CD4-positive, alpha-beta T cell treated with Interleukin-2 at 100 ng/mL for 4 hours (primary cell): ENCODE measurements around the gene TDRD9.
A peak's percentile ranks its signal among the peaks of the same experiment; 100 is the strongest.

Source experiments
- DNase-seq: peaks from one replicate; pipeline ENCODE4 v3.0.0-alpha.2; 2020; ENCODE audit warnings: low spot score

Gene TDRD9

DNA sequence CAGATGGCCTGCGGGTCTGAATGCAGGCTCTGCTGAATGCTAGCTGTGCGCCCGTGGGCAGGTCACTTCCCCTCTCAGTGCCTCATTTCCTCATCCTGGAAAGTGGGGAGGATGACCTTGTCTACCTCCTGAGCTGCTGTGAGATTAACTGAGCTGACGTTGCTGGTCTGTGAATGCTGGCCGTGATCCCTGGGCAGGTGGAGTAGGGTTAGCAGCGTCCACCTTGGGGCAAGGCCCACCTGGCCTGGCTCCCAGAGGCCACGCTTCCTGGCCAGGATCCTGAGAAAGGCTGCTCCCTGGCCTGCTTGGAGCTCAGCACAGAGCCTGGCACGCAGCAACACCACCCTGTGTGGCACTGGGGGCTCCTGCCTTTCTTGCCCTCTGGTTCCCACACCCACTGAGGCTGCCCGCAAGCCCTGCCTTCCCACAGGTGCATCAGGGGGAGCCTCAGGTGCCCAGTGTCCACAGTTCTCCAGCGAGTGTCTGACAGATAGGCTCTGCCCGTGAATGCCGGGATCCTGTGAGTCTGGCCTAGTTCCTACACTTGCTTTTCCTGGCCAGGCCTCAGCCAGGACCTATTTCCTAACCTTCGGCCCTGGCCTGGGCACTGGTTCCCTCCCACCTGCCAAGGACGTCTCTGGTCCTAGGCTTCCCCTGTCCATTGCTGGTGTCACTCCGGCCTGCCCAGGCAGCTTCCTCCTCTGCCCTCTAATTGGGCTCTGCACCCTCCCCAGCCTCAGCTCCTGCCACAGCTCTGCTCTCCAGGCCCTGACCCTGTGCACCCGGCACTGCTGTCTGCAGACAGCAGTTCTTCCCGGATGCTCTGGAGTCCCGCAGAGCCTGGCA, 37.2 kb upstream of the TDRD9 start:
- no peak for DNase-seq

DNA sequence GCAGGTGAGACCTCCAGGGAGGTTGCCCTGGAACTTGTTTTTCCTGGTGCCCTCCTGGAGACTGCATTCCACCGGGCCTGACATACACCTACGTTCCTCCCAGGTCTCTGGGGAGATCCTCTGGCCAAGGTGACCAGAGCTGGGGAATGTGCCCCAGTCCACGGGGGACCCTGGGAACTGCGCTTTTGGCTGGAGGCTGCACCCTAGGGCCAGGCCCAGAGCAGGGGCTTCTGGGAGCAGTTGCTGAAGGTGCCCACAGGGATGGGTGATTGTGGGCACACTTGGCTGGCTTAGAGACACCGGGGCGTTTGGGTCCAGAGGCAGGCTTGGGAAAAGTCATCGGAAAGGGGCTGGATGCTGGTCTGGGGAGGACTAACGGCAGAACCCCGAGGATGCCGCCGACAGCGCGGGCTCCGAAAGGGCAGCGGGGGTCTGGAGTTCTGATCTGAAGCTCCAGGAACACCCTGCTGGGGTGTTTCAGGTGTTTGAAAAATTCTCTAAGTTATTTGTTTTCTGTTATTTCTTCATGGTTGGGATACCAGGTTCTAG, 36.5 kb upstream of the TDRD9 start:
- no peak for DNase-seq

DNA sequence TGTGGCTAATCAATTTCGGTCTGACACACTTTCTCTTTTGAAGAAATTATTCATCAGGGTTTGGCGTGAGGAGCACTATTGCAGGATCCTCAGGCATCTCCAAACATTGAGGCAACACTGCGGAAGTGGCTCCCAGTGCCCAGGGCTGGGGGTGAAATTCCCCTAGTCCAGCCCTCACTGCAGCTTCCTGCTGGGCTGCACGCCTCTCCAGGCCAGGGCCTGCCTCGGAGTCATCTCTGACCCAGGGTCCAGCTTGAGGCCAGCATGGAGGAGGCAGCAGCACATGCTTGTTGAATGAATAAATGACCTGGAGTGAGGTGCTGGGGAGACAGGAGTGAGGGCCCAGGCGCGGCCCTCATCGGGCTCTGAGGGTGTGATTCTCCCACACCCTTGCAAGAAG, 36.0 kb upstream of the TDRD9 start:
- DNase-seq = no peak

DNA sequence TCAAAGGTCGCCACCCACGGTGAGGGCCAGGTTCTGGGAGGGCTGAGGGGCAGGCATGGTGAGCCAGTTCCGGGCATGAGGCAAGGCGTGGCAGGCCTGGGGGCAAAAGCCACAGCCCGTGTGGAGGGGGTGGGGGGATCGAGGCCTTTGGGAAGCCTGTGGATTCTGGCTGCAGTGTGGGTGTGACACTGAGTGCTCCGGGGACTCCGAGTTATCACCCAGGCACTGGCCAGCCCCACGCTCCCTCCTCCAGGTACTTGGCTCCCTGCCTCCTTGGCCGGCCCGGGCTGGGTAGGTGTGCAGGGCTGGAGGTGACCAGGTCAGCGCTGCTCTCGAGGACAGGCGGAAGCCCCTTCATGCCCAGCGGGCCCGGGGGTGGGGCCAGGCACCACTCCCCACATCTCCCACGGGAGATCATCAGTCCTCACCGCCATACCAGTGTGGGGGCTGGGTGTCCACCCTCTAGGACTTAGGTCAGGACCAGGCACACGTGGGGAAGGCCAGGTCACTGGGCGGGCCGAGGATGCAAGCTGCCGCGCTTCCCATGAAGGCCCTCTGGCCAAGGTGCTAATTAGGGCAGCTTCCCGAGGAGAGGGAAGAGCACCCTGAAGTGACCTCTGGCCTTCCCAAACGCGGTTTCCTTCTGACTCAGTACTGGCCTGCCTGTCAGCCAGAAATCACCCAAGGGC, 34.1 kb upstream of the TDRD9 start:
- no peak for DNase-seq

DNA sequence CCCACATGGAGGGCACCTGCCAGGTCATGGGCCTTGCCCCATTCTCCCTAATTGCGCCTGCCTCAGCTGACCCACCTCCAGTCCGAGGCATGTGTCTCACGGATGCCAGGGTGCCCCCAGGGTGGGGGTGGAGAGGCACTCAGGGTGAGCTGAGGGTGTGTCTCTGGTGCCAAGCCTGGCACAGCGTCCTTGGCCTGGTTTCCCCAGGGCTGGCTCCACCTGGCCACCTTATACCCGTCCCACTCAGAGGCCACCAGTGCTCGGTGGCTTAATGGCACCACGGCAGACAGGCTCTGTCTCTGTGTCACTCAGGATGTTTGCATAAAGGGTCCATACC, 33.6 kb upstream of the TDRD9 start:
- no peak for DNase-seq

DNA sequence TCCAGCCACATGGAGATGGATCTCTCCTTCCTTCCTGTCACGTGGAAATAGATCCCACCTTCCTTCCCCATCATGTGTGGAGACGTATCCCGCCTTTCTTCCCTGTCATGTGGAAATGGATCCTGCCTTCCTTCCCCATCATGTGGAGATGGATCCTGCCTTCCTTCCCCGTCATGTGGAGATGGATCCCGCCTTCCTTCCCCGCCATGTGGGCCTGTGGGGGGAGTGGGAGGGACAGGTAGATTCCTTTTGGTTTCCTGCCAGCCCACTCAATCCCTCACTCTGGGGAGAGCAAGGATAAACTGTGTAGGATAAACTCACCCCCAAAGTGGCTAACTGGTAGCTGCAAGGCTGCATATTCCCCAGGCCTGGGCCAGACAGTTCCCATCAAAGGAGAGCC, 31.7 kb upstream of the TDRD9 start:
- no peak for DNase-seq

DNA sequence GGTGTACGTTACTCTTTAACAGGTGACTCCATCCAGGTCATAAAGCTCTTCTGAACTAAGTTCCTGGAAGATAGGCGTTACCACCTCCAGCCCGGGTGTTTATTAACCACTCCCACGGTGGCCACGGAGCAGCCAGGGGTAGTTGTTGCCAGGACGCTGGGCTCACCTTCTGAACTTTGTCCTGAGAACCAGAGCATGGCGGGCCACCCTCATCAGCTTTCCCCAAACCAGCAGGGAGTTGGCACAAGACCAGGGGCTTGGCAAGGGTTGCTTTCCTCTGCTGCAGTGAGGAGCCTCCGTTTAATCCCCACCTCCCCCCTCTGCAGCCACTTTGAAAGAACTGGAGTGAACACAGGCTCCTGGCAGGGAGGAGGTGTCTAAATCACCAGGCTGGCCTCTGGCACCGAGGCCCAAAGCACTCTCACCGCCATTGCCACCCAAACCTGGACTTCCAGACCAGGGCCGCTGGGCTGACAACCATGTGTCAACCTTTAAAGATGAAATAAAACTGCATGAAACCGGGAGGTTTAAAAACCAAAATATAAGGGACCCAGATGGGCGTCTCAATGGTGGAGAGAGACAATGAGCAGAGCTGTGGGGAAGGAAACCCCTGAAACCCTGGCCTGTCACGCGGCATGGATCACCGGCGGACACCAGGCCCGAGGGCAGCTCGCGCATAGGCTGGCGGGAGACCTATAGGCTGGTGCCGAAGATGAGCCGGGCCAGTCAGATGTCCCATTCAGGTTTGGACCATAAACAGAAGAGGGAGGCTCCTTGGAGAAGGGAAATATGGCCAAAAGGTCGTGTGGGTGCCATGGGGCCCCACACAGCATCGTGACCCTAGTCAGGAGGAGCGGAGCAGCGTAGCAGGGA, 30.9 kb upstream of the TDRD9 start:
- no peak for DNase-seq

DNA sequence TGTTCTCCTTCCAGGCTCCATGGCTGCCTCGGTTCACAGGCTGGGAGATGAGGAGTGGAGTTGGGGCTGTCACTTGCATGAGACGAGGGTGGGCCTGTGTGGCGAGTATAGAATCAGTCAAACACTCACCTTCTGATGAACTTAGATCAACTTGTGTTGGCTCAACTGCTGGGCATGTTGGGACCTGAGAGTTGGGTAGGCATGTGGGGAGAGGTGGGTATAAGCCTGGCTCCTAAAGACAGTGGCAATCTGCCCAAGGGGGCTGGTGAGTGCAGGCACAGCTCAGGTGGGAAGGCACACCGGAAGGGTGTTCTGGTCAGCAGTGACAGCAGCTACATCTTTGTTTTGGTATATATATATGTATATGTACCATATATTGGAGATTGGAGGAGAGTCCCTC, 30.1 kb upstream of the TDRD9 start:
- DNase-seq = no peak

DNA sequence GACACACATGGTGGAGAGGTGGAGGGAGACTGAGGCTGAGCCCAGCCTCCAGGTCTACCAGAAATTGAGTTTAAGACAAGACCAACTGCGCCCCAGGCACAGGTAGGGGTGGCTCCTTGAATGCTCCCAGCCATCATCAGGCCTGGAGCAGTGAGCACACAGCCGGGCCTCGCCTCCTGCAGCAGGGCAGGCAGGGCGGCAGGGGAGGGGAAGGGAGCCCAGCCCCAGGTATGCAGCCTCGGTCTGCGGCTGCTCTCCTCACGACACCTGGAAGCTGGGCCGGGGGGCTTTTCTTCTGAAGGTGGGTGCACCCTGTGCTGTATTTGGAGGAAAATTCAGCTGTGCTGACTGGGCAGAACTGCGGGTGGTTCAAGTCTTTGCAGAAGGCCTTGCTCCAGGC, 29.5 kb upstream of the TDRD9 start:
- DNase-seq = no peak

DNA sequence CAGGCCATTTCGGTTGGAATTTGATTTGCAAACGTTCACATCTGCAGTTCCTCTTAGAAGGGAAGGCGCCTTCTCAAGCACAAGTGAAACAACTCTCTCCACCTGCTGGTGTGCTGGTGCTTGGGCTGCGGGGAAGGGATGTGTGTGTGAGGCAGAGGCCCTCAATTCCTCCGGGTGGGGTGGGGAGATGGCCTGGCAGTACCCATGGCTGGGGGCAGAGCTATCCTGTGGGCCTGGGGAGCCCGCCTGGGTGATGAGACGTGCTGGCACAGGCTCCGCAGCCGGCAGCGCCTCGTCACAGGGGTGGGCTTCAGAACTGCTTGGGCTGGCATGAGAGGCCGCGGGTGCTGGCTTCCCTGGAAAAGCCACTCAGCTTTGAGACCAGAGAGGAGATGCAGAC, 28.9 kb upstream of the TDRD9 start:
- DNase-seq = no peak

DNA sequence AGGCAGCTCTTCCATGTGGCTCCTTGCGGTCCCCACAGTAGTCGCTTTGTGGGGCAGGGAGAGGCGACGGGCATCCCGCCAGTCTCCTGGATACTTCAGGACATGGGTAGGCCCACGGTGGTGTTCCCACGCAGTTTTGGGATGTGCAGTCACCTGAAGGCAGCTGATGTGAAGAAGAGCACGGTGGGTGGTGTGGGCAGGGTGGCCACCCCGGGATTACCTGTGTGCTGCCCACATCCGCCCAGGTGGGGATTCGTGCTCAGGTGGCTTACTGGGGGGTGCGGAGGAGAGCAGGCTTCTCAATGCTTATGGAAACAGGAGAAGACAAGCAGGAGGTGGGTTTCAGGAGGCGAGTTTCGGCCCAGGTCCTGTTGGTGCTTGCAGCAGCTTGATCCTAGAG, 28.4 kb upstream of the TDRD9 start:
- no peak for DNase-seq

DNA sequence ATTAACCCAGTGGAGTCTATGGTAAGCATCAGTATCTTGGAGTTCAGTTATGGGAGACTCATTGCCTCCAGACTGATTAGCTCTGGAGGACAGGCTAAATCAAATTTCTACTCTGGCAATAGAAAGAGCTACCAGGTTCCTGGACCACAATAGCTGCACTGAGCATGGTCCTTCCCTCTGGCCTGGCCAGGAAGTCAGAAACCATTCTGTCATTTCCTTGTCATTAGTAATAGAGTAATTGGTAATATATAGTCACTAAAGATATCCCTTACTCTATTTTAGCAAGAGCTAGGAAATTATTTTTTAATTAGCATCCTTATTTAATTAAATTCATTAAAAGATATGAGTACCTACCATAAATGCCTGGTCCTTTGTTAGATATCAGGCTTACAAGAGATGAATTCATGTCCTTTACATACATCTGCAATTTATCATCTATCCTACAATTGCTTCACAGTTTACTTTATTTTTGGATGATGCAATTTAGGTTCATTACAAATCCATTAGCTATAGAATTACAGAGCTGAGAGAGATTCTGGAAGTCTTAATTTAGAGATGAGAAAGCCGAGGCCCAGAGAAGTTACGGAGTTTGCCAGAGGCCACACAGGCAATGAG, 23.7 kb upstream of the TDRD9 start:
- no peak for DNase-seq

DNA sequence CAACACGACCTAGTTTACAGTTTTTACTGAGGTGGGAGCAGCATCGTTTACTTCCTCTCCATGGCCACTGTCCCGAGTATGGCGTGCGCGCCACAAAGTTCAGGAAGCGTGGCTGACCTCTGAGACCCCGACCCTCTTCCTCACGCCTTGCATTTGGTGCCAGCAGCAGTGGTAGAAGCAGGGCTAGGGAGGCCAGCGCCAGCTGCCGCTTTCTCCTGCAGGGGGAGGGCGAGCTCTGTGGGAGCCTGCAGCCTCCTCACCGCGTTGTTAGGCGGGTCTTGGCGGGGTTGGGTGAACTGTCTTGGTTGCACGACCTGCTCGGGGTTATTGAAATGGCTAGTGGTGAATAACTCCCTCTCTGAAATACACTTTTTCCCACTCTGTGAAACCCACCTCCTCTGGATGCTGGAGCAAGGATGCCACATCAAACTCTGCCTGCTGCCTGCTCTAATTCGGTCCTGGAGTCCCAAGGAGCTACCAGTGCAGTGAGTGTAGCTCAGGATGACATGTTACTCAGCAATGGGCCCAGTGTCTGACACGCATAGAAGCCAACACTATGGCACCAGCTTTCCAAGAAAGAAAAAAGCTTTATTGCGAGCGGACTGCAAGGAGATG, 22.3 kb upstream of the TDRD9 start:
- DNase-seq = peak; percentile 1

DNA sequence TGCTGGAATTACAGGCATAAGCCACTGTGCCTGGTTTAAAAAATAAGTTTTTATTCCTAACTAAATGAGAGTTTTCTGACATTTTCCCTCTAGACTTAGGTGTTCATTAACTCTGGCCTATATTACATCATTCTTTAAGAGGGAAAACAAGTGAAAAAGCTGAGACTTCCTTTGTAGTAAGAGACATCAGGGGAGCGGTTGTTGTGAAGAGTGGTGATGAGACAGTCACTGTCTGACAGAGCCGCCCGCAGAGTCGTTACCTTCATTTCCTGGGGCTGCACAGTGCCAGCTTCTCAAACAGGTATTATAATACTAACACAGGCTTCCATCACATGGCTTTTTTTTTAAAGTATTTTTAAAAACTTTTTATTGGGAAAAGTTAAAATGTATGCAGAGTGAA, 19.7 kb upstream of the TDRD9 start:
- peak; percentile 42 for DNase-seq

DNA sequence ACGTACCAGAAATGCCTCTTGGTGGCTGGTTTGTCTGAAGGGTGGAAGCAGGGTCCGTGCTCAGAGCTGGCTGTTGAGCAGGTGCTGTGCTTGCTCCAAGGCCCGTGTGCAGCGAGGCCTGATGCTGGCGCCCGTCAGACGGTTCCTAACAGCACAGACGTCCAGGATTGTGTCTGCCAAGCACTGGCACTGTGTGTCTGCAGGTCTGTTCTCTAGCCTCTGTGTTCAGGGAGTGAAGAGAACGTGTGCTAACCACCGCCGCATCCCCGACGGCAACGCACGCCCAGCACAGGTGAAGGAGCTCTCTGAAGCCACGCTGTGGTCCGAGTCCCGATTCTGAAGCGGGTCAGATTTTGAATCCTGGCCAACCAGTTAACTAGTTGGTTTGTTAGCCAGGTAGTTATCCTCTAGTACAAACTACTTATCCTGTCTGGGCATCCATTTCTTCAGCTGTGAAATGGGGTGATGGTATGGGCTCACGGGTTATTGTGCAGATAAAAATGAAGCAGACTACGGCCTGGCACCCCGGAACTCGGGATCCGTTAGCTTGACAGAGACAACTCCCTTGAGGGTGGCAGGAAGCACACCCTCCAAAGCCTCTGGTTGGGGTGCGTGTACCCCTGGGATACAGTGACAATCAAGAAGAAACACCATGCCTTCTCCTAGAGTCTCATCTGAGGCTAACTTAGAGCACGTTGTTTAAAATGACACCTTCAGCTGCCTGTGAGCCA, 18.6 kb upstream of the TDRD9 start:
- no peak for DNase-seq

DNA sequence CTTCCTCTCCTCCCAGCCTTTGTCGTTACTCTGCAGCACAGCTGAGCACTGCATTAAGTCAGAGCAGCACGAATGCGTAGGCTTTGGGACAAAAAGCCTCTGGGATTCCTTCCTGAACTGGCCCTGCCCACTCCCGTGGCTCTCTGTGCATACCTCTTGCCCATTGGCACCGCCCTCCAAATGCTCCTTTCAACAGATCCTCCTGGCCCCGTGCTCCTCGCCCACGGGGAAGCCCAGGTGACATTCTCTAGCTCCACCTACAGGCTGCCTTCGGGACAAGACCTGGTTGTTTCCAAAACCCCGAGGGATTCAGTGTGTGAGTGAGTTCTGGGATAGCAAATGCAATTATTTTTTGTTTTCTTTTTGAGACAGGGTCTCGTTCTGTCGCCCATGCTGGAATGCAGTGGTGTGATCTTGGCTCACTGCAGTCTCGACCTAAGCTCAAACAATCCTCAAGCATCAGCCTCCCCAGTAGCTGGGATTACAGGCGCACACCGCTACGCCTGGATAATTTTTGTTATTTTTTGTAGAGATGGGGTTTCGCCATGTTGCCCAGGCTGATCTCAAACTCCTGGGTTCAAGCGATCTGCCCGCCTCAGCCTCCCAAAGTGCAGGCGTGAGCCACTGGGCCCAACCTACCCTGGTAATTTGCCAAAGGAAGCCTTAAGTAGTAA, 17.9 kb upstream of the TDRD9 start:
- DNase-seq = peak; percentile 73

DNA sequence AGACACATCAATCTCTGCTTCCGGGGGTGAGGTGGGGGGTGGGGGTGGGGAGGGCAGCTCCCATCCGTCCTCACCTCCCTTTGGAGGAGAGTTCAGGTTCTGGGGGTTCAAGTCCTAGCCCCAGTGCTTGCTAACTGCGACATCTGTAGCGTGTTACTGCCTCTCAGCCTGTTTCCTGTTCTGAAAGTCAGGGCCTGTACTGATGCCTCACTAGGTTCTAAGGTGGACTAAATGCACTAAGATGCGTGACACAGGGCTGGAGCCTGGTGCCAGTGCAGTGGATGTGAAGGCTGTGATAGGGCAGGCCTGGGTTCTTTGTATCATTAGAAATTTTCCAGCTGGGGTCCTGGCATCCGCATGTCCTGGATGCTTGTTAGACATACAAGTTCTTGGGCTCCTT, 17.3 kb upstream of the TDRD9 start:
- no peak for DNase-seq

DNA sequence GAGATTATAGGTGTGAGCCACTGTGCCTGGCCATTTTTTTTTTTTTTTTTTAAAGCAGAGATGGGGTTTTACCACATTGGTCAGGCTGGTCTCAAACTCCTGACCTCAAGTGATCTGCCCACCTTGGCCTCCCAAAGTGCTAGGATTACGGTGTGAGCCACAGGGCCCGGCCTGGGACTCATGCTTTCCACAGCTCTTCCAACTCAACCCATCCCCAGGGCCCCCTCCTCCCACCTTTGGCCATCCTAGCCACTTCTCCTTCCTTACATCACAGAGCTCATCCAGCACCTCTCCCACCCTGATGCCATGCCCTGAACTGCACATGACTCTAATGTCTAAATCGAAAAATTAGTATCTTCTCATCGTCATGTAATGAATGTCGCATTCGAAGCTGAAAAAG, 12.6 kb upstream of the TDRD9 start:
- no peak for DNase-seq

DNA sequence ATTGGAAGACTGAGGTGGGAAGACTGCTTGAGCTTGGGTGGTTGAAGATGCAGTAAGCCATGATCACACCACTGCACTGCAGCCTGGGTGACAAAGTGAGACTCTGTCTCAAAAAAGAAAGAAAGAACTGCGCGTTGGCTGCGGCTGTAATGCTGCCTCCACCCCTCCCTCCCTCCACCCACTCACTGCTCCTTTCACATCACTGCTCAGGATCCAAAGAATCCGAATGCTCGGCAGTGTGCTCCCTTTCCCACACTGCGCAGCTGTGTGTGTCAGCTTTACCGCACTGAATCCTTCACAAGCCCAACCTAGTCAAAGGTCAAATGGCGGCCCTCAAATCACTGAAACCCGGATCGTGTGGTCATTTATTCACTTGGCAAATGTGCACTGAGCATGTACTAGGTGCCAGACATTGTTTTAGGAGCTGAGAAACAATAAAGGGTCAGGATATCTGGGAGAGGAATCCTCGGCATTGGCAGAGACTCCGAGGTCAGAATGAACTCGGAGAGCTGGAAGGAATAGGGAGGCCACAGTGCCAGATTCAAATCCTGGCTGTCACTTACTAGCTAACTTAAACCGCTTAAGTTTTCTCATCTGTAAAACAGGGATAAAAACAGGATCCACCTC, 11.5 kb upstream of the TDRD9 start:
- DNase-seq = no peak
